Esophagus muscularis mucosa (tissue), 4 donors: Measurements from ENCODE around the gene PLXNA3. TPM values are rescaled to one million over a fixed set of nuclear protein-coding genes. Genes with fewer than 3 reads are reported as not detected.

Experiments
- DNase-seq: peaks from one replicate; pipeline ENCODE4 v3.0.0-alpha.2; 2017; ENCODE audit errors: extremely low spot score
- H3K27ac ChIP-seq, 4 donors: fragments of 200-600 bp; sonication (generic); replicated peaks in 1 of 4; 1 replicate in 3 of 4; 2 replicates in 1 of 4; pipeline ENCODE4 v1.5.1; 2016 to 2019; ENCODE audit warnings: mild to moderate bottlenecking in 1 of 4
- H3K27me3 ChIP-seq, 4 donors: fragments of 200-600 bp; sonication (generic); one replicate each; pipeline versions ENCODE4 v1.5.1 to v1.6.0; 2016 to 2019
- H3K36me3 ChIP-seq, 4 donors: fragments of 200-600 bp; sonication (generic); one replicate each; pipeline ENCODE4 v1.5.1; 2016 to 2019
- H3K4me1 ChIP-seq, 4 donors: fragments of 200-600 bp; sonication (generic); one replicate each; pipeline ENCODE4 v1.5.1; 2016 to 2019
- H3K4me3 ChIP-seq, 4 donors: fragments of 200-600 bp; sonication (generic); 1 replicate in 2 of 4; 2 replicates in 2 of 4; pipeline ENCODE4 v1.5.1; 2016 to 2019; ENCODE audit warnings: mild to moderate bottlenecking in 4 of 4, moderate library complexity in 1 of 4
- H3K9me3 ChIP-seq, 4 donors: fragments of 200-600 bp; sonication (generic); 1 replicate in 3 of 4; 2 replicates in 1 of 4; pipeline ENCODE4 v1.5.1; 2016 to 2019
- CTCF ChIP-seq, 3 experiments: fragments of 200-600 bp in 2 of 3; fragments of 450-650 bp in 1 of 3; sonication (generic) in 2 of 3; IDR thresholded peaks; one replicate each; pipeline ENCODE4 v1.5.1; 2017 to 2019; ENCODE audit warnings: antibody characterized with exemption in 3 of 3, mild to moderate bottlenecking in 2 of 3, moderate library complexity in 1 of 3
- EP300 ChIP-seq: sonication (generic); formaldehyde crosslinking; IDR thresholded peaks from one replicate; pipeline ENCODE4 v1.6.1; 2017; ENCODE audit warnings: antibody characterized with exemption
- POLR2A ChIP-seq: fragments of 450-650 bp; IDR thresholded peaks from one replicate; pipeline ENCODE4 v1.6.1; 2017; ENCODE audit warnings: antibody characterized with exemption, moderate library complexity, mild to moderate bottlenecking, low read depth
- POLR2AphosphoS5 ChIP-seq, 2 donors: sonication (generic); formaldehyde crosslinking; IDR thresholded peaks; one replicate each; pipeline ENCODE4 v1.6.1; 2017; ENCODE audit warnings: antibody characterized with exemption in 2 of 2
- WGBS: methylation state at CpG from one replicate; pipeline ENCODE4 v1.1.5; 2018; 5-methylcytosine and 5-hydroxymethylcytosine counted together
- intact Hi-C: fragments of 100-400 bp; cut with DNase I; formaldehyde crosslinking; loops from one replicate; pipeline ENCODE4 v1.15.1; 2023
- total RNA-seq, 4 donors: library from RNA; depleted of rRNA; stranded (reverse); fragments of >200 nt; gene quantifications; one replicate each; pipeline versions ENCODE4 v1.1.0 to v1.2.1, GENCODE V29; 2016

The PLXNA3 gene
- total RNA-seq, 4 donors from 2014 or later: 2.2 to 17.9 (median 4.3) TPM

GRCh38 chrX:154460326-154460725 is 2.2 kb downstream of the PLXNA3 start:
- peaks cover 0 to 21% (median 17%) of the 10 kb centered on the region in 4 donors for H3K4me1 ChIP-seq
- H3K9me3 ChIP-seq: no peaks in the 10 kb centered on the region
- intact Hi-C loops: no loop called here
- H3K27me3 ChIP-seq: no peaks in the 10 kb centered on the region
- no peak overlapping the region for H3K4me3 ChIP-seq
- WGBS: 85% methylated on average over 8 of the region's 26 CpGs
- H3K36me3 ChIP-seq: peaks cover 0 to 33% (median 15%) of the 10 kb centered on the region in 4 donors
- DNase-seq: no peak
- TF ChIP-seq EP300 (no peak), CTCF (IDR thresholded peaks at IDR 0.05) (no peak), POLR2AphosphoS5 (IDR thresholded peaks at IDR 0.05) (no peak), POLR2A (no peak)
- H3K27ac ChIP-seq: no peak overlapping the region

GRCh38 chrX:154462396-154462795 is 4.3 kb downstream of the PLXNA3 start:
- intact Hi-C loops: no loop called here
- no peak overlapping the region for H3K27ac ChIP-seq
- H3K4me1 ChIP-seq: peaks cover 0 to 21% (median 17%) of the 10 kb centered on the region in 4 donors
- WGBS: 40% methylated on average over 1 of the region's 8 CpGs
- no peak overlapping the region for H3K4me3 ChIP-seq
- H3K9me3 ChIP-seq: no peaks in the 10 kb centered on the region
- no peak for TF ChIP-seq POLR2AphosphoS5 (IDR thresholded peaks at IDR 0.05)
- no peak for TF ChIP-seq CTCF (IDR thresholded peaks at IDR 0.05)
- no peak for TF ChIP-seq POLR2A
- no peak for TF ChIP-seq EP300
- H3K36me3 ChIP-seq: peaks cover 0 to 53% (median 33%) of the 10 kb centered on the region in 4 donors
- no peak for DNase-seq
- H3K27me3 ChIP-seq: no peaks in the 10 kb centered on the region

DNA sequence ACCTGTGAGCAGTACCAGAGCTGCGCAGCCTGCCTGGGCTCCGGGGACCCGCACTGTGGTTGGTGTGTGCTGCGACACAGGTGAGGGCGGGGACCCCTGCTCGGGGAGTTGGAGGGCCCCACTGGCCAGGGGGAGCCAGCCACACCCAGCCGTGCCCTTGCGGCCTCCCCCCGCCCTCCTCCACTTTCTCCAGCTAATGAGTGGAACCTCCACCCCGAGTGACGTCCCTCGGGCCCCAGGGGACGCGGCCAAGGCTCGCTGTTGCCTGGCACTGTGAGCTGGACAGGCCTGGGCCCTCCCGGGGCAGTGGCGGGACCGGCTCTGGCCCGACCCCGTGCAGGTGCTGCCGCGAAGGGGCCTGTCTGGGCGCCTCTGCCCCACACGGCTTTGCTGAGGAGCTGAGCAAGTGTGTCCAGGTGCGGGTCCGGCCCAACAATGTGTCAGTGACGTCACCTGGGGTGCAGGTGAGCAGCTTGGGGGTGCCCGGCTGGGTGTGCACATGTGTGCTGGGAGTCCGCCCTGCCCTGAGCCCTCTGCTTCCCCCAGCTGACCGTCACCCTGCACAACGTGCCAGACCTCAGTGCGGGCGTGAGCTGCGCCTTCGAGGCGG is 5.6 kb downstream of the PLXNA3 start:
- no peak for DNase-seq
- H3K4me3 ChIP-seq: no peak overlapping the region
- peaks cover 0 to 66% (median 45%) of the 10 kb centered on the region in 4 donors for H3K36me3 ChIP-seq
- H3K9me3 ChIP-seq: no peaks in the 10 kb centered on the region
- no peaks in the 10 kb centered on the region for H3K27me3 ChIP-seq
- no peak overlapping the region for H3K27ac ChIP-seq
- intact Hi-C loops: no loop called here
- peaks cover 0 to 18% (median 15%) of the 10 kb centered on the region in 4 donors for H3K4me1 ChIP-seq
- no peak for TF ChIP-seq EP300
- no peak for TF ChIP-seq CTCF (IDR thresholded peaks at IDR 0.05)
- TF ChIP-seq POLR2A: no peak
- no peak for TF ChIP-seq POLR2AphosphoS5 (IDR thresholded peaks at IDR 0.05)
- 90% methylated on average over 7 of the region's 36 CpGs for WGBS

DNA sequence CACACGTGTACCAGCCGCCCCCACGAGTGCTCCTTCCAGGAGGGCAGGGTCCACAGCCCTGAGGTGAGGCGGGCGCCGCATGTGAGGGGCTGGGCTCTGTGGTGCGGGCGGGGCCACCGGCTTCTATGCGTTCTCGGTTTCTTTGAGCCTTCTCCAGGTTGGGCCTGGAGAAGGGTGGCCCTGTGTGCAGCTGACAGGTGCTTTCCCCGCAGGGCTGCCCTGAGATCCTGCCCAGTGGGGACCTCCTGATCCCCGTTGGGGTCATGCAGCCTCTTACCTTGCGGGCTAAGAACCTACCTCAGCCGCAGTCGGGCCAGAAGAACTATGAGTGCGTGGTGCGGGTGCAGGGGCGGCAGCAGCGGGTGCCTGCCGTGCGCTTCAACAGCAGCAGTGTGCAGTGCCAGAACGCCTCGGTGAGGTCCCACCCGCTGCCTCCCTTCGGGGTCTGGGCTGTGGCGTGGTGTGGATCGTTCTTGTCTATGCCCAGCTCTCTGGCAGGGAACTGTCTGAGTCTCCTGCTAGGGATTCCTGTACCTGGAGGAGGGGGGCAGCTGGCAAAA is 6.8 kb downstream of the PLXNA3 start:
- 91% methylated on average over 19 of the region's 28 CpGs for WGBS
- no peak overlapping the region for H3K27ac ChIP-seq
- no peaks in the 10 kb centered on the region for H3K27me3 ChIP-seq
- H3K4me1 ChIP-seq: peaks cover 0 to 6% (median 3%) of the 10 kb centered on the region in 4 donors
- intact Hi-C loops: no loop called here
- DNase-seq: no peak
- no peak for TF ChIP-seq EP300
- no peak for TF ChIP-seq CTCF (IDR thresholded peaks at IDR 0.05)
- TF ChIP-seq POLR2A: no peak
- TF ChIP-seq POLR2AphosphoS5 (IDR thresholded peaks at IDR 0.05): no peak
- peaks cover 0 to 78% (median 51%) of the 10 kb centered on the region in 4 donors for H3K36me3 ChIP-seq
- no peaks in the 10 kb centered on the region for H3K9me3 ChIP-seq
- H3K4me3 ChIP-seq: no peak overlapping the region
